ENCODE results near the gene LAPTM5.

Gene LAPTM5

GRCh38 chr1:30759718-30760281, 2.2 kb upstream of the LAPTM5 start:
- H3K27me3 ChIP-seq (ENCODE audit: insufficient read depth, low read length), result no peaks in the 10 kb centered on the region
- H3K9ac ChIP-seq (ENCODE audit: low read length), result no peak overlapping the region
- H3K79me1 ChIP-seq (ENCODE audit: low read length), result peaks cover 16% of the 10 kb centered on the region
- H3K36me3 ChIP-seq (ENCODE audit: control insufficient read depth in 1 of 2, insufficient read depth in 2 of 2, low read length in 2 of 2), result no peaks in the 10 kb centered on the region
- peaks cover 3% of the 10 kb centered on the region for H3K9me3 ChIP-seq (ENCODE audit: insufficient read depth, low read depth, low read length)
- DNase-seq, result no peak
- H2AFZ ChIP-seq (ENCODE audit: insufficient read depth, low read length, poor library complexity), result no peak overlapping the region
- H4K8ac ChIP-seq (ENCODE audit: low read depth, low read length), result no peak overlapping the region
- no peak overlapping the region for H3K4ac ChIP-seq (ENCODE audit: low read depth, low read length)
- WGBS (ENCODE audit: extremely low coverage, insufficient coverage, insufficient read length), result no CpG with 5 or more reads among the region's 13 CpGs
- no peaks in the 10 kb centered on the region for H3K79me2 ChIP-seq (ENCODE audit: control insufficient read depth, insufficient read depth, low read length, poor library complexity)
- no peak overlapping the region for H3K4me3 ChIP-seq (ENCODE audit: low read depth, low read length)
- no peak overlapping the region for H3K18ac ChIP-seq (ENCODE audit: low read length)
- H2BK12ac ChIP-seq (ENCODE audit: low read length), result no peak overlapping the region
- no peak overlapping the region for H3K14ac ChIP-seq (ENCODE audit: low read length)
- peaks cover 29 to 31% of the 10 kb centered on the region in 2 experiments for H3K4me1 ChIP-seq (ENCODE audit: control insufficient read depth in 1 of 2, insufficient read depth in 2 of 2, low read length in 2 of 2)
- no peak overlapping the region for H3K27ac ChIP-seq (ENCODE audit: low read depth, low read length)
- no peak overlapping the region for H4K91ac ChIP-seq (ENCODE audit: low read depth, low read length)
- H2BK120ac ChIP-seq (ENCODE audit: insufficient read depth, low read length, poor library complexity), result no peak overlapping the region
- H4K12ac ChIP-seq (ENCODE audit: low read depth, low read length), result no peak overlapping the region
- no peak overlapping the region for H2BK5ac ChIP-seq (ENCODE audit: low read depth, low read length, poor library complexity)
- H2AK5ac ChIP-seq (ENCODE audit: low read length), result no peak overlapping the region
- no peak overlapping the region for H3K4me2 ChIP-seq (ENCODE audit: low read length)
- no peak overlapping the region for H3K23ac ChIP-seq (ENCODE audit: low read length)

- H3K18ac ChIP-seq (ENCODE audit: low read length), result no peak overlapping the region
- peaks cover 28 to 29% of the 10 kb centered on the region in 2 experiments for H3K4me1 ChIP-seq (ENCODE audit: control insufficient read depth in 1 of 2, insufficient read depth in 2 of 2, low read length in 2 of 2)
- H4K8ac ChIP-seq (ENCODE audit: low read depth, low read length), result no peak overlapping the region
- no peaks in the 10 kb centered on the region for H3K79me2 ChIP-seq (ENCODE audit: control insufficient read depth, insufficient read depth, low read length, poor library complexity)
- H2AFZ ChIP-seq (ENCODE audit: insufficient read depth, low read length, poor library complexity), result no peak overlapping the region
- H4K91ac ChIP-seq (ENCODE audit: low read depth, low read length), result no peak overlapping the region
- no peak overlapping the region for H2AK5ac ChIP-seq (ENCODE audit: low read length)
- H3K9me3 ChIP-seq (ENCODE audit: insufficient read depth, low read depth, low read length), result peaks cover 3% of the 10 kb centered on the region
- no peak overlapping the region for H3K4me2 ChIP-seq (ENCODE audit: low read length)
- H3K9ac ChIP-seq (ENCODE audit: low read length), result no peak overlapping the region
- no peak overlapping the region for H4K12ac ChIP-seq (ENCODE audit: low read depth, low read length)
- no peak overlapping the region for H3K23ac ChIP-seq (ENCODE audit: low read length)
- H3K14ac ChIP-seq (ENCODE audit: low read length), result no peak overlapping the region
- no peak for DNase-seq
- no peak overlapping the region for H3K27ac ChIP-seq (ENCODE audit: low read depth, low read length)
- no peaks in the 10 kb centered on the region for H3K36me3 ChIP-seq (ENCODE audit: control insufficient read depth in 1 of 2, insufficient read depth in 2 of 2, low read length in 2 of 2)
- no peak overlapping the region for H3K4me3 ChIP-seq (ENCODE audit: low read depth, low read length)
- no peak overlapping the region for H2BK120ac ChIP-seq (ENCODE audit: insufficient read depth, low read length, poor library complexity)
- no peaks in the 10 kb centered on the region for H3K27me3 ChIP-seq (ENCODE audit: insufficient read depth, low read length)
- H2BK12ac ChIP-seq (ENCODE audit: low read length), result no peak overlapping the region
- no peak overlapping the region for H2BK5ac ChIP-seq (ENCODE audit: low read depth, low read length, poor library complexity)
- peaks cover 12% of the 10 kb centered on the region for H3K79me1 ChIP-seq (ENCODE audit: low read length)
- no peak overlapping the region for H3K4ac ChIP-seq (ENCODE audit: low read depth, low read length)
Measured at GRCh38 chr1:30758785-30759380, 1.3 kb upstream of the LAPTM5 start.

DNA sequence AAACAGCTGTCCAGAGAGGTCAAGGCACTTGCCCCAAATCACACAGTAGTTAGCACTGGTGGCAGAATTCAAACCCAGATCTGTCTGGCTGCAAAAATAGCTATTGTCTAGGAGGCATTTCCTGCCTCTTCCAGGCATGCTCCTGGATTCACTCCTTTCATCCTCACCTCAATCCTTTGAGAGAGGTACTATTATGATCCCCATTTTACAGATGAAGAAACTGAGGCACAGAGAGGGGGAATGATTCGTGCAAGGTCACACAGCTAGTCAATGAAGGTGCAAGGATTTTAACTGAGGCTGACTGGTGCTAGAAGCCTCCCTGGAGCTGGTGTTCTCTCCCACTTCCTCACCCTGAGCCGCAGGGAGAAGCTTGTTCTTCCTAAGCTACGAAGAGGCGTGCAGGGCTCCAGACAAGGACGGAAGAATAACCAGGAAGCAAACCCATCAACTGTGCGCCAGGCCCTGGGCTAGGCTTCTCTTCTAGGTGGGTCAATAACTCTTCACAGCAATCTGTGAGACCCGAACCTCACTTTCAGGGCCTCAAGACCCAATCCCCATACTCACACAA, 631 bp upstream of the LAPTM5 start:
- H2BK5ac ChIP-seq (ENCODE audit: low read depth, low read length, poor library complexity), result no peak overlapping the region
- peaks cover 3% of the 10 kb centered on the region for H3K9me3 ChIP-seq (ENCODE audit: insufficient read depth, low read depth, low read length)
- H3K23ac ChIP-seq (ENCODE audit: low read length), result no peak overlapping the region
- no peak overlapping the region for H4K91ac ChIP-seq (ENCODE audit: low read depth, low read length)
- H3K14ac ChIP-seq (ENCODE audit: low read length), result no peak overlapping the region
- no peak overlapping the region for H3K27ac ChIP-seq (ENCODE audit: low read depth, low read length)
- no peak overlapping the region for H3K9ac ChIP-seq (ENCODE audit: low read length)
- H2BK120ac ChIP-seq (ENCODE audit: insufficient read depth, low read length, poor library complexity), result no peak overlapping the region
- H4K12ac ChIP-seq (ENCODE audit: low read depth, low read length), result no peak overlapping the region
- DNase-seq, result no peak
- no peak overlapping the region for H3K4me3 ChIP-seq (ENCODE audit: low read depth, low read length)
- H3K27me3 ChIP-seq (ENCODE audit: insufficient read depth, low read length), result no peaks in the 10 kb centered on the region
- no peak overlapping the region for H3K4ac ChIP-seq (ENCODE audit: low read depth, low read length)
- no peak overlapping the region for H3K18ac ChIP-seq (ENCODE audit: low read length)
- H3K79me1 ChIP-seq (ENCODE audit: low read length), result peaks cover 10% of the 10 kb centered on the region
- peak overlapping the region; percentile 26 for H2AK5ac ChIP-seq (ENCODE audit: low read length)
- H4K8ac ChIP-seq (ENCODE audit: low read depth, low read length), result no peak overlapping the region
- H2AFZ ChIP-seq (ENCODE audit: insufficient read depth, low read length, poor library complexity), result no peak overlapping the region
- no peaks in the 10 kb centered on the region for H3K36me3 ChIP-seq (ENCODE audit: control insufficient read depth in 1 of 2, insufficient read depth in 2 of 2, low read length in 2 of 2)
- H3K79me2 ChIP-seq (ENCODE audit: control insufficient read depth, insufficient read depth, low read length, poor library complexity), result no peaks in the 10 kb centered on the region
- no peak overlapping the region for H3K4me2 ChIP-seq (ENCODE audit: low read length)
- H2BK12ac ChIP-seq (ENCODE audit: low read length), result no peak overlapping the region
- peaks cover 26 to 29% of the 10 kb centered on the region in 2 experiments for H3K4me1 ChIP-seq (ENCODE audit: control insufficient read depth in 1 of 2, insufficient read depth in 2 of 2, low read length in 2 of 2)
- no CpG with 5 or more reads among the region's 7 CpGs for WGBS (ENCODE audit: extremely low coverage, insufficient coverage, insufficient read length)

GRCh38 chr1:30756545-30757351, 826 bp downstream of the LAPTM5 start:
- no peak overlapping the region for H4K12ac ChIP-seq (ENCODE audit: low read depth, low read length)
- no CpG with 5 or more reads among the region's 17 CpGs for WGBS (ENCODE audit: extremely low coverage, insufficient coverage, insufficient read length)
- H3K36me3 ChIP-seq (ENCODE audit: control insufficient read depth in 1 of 2, insufficient read depth in 2 of 2, low read length in 2 of 2), result no peaks in the 10 kb centered on the region
- H3K27me3 ChIP-seq (ENCODE audit: insufficient read depth, low read length), result no peaks in the 10 kb centered on the region
- no peak overlapping the region for H3K4me3 ChIP-seq (ENCODE audit: low read depth, low read length)
- peaks cover 3% of the 10 kb centered on the region for H3K9me3 ChIP-seq (ENCODE audit: insufficient read depth, low read depth, low read length)
- H3K4me1 ChIP-seq (ENCODE audit: control insufficient read depth in 1 of 2, insufficient read depth in 2 of 2, low read length in 2 of 2), result peaks cover 24 to 25% of the 10 kb centered on the region in 2 experiments
- H2BK5ac ChIP-seq (ENCODE audit: low read depth, low read length, poor library complexity), result peak overlapping the region; percentile 29
- H3K9ac ChIP-seq (ENCODE audit: low read length), result no peak overlapping the region
- peak overlapping the region; percentile 36 for H3K18ac ChIP-seq (ENCODE audit: low read length)
- no peak overlapping the region for H2BK120ac ChIP-seq (ENCODE audit: insufficient read depth, low read length, poor library complexity)
- no peak overlapping the region for H3K23ac ChIP-seq (ENCODE audit: low read length)
- no peaks in the 10 kb centered on the region for H3K79me2 ChIP-seq (ENCODE audit: control insufficient read depth, insufficient read depth, low read length, poor library complexity)
- no peak overlapping the region for H3K14ac ChIP-seq (ENCODE audit: low read length)
- no peak overlapping the region for H3K4me2 ChIP-seq (ENCODE audit: low read length)
- no peak overlapping the region for H2AFZ ChIP-seq (ENCODE audit: insufficient read depth, low read length, poor library complexity)
- peak overlapping the region; percentile 23 for H2AK5ac ChIP-seq (ENCODE audit: low read length)
- H2BK12ac ChIP-seq (ENCODE audit: low read length), result peak overlapping the region; percentile 81
- peaks cover 7% of the 10 kb centered on the region for H3K79me1 ChIP-seq (ENCODE audit: low read length)
- no peak overlapping the region for H3K27ac ChIP-seq (ENCODE audit: low read depth, low read length)
- H4K8ac ChIP-seq (ENCODE audit: low read depth, low read length), result peak overlapping the region; percentile 40
- H3K4ac ChIP-seq (ENCODE audit: low read depth, low read length), result no peak overlapping the region
- peak; percentile 55 to 59 for DNase-seq
- peak overlapping the region; percentile 73 for H4K91ac ChIP-seq (ENCODE audit: low read depth, low read length)
